ENCODE data around the gene NDST1. TPM values are rescaled to one million over a fixed set of nuclear protein-coding genes. Genes with fewer than 3 reads are reported as not detected.

The NDST1 gene
- total RNA-seq, 2 experiments from 2014 or later = 2.9 to 3.3 TPM

GRCh38 chr5:150527038-150527437, 19.1 kb downstream of the NDST1 start:
- Mint-ChIP-seq H3K27me3 (no peaks in the 10 kb centered on the region), H3K27ac (no peak overlapping the region), H3K9me3 (no peaks in the 10 kb centered on the region), H3K4me3 (no peak overlapping the region), H3K36me3 (ENCODE audit: low read depth) (no peaks in the 10 kb centered on the region), H3K4me1 (ENCODE audit: low read depth) (no peaks in the 10 kb centered on the region)
- ChIA-PET POLR2A (no interaction called here), CTCF (interaction anchor here (2.6 kb wide), 1 partner anchor 18 kb away, joined by 10 read pairs; no protein-coding TSS in a partner anchor)
- TF ChIP-seq, protein P1, sequence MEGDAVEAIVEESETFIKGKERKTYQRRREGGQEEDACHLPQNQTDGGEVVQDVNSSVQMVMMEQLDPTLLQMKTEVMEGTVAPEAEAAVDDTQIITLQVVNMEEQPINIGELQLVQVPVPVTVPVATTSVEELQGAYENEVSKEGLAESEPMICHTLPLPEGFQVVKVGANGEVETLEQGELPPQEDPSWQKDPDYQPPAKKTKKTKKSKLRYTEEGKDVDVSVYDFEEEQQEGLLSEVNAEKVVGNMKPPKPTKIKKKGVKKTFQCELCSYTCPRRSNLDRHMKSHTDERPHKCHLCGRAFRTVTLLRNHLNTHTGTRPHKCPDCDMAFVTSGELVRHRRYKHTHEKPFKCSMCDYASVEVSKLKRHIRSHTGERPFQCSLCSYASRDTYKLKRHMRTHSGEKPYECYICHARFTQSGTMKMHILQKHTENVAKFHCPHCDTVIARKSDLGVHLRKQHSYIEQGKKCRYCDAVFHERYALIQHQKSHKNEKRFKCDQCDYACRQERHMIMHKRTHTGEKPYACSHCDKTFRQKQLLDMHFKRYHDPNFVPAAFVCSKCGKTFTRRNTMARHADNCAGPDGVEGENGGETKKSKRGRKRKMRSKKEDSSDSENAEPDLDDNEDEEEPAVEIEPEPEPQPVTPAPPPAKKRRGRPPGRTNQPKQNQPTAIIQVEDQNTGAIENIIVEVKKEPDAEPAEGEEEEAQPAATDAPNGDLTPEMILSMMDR (IDR thresholded peaks at IDR 0.05) = no peak
- ATAC-seq = peak; percentile 13
- peak; percentile 8 for DNase-seq
- intact Hi-C loops (cut with micrococcal nuclease) = no loop called here

DNA sequence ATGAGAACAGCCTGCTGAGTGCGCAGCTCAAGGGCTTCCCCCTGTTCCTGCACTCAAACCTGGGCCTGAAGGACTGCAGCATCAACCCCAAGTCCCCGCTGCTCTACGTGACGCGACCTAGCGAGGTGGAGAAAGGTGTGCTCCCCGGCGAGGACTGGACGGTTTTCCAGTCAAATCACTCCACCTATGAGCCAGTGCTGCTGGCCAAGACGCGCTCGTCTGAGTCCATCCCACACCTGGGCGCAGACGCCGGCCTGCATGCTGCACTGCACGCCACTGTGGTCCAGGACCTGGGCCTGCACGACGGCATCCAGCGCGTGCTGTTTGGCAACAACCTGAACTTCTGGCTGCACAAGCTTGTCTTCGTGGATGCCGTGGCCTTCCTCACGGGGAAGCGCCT, 19.9 kb downstream of the NDST1 start:
- H3K4me3 Mint-ChIP-seq = no peak overlapping the region
- no peaks in the 10 kb centered on the region for H3K36me3 Mint-ChIP-seq (ENCODE audit: low read depth)
- TF ChIP-seq, protein P1 (IDR thresholded peaks at IDR 0.05) = no peak
- no peak overlapping the region for H3K27ac Mint-ChIP-seq
- H3K9me3 Mint-ChIP-seq = no peaks in the 10 kb centered on the region
- H3K4me1 Mint-ChIP-seq (ENCODE audit: low read depth) = no peaks in the 10 kb centered on the region
- DNase-seq (no peak), ATAC-seq (no peak)
- H3K27me3 Mint-ChIP-seq = no peaks in the 10 kb centered on the region
- POLR2A ChIA-PET = no interaction called here
- intact Hi-C loops (cut with micrococcal nuclease) = no loop called here
- CTCF ChIA-PET = interaction anchor here (1.1 kb wide), 1 partner anchor 48 kb away, joined by 3 read pairs; no protein-coding TSS in a partner anchor

DNA sequence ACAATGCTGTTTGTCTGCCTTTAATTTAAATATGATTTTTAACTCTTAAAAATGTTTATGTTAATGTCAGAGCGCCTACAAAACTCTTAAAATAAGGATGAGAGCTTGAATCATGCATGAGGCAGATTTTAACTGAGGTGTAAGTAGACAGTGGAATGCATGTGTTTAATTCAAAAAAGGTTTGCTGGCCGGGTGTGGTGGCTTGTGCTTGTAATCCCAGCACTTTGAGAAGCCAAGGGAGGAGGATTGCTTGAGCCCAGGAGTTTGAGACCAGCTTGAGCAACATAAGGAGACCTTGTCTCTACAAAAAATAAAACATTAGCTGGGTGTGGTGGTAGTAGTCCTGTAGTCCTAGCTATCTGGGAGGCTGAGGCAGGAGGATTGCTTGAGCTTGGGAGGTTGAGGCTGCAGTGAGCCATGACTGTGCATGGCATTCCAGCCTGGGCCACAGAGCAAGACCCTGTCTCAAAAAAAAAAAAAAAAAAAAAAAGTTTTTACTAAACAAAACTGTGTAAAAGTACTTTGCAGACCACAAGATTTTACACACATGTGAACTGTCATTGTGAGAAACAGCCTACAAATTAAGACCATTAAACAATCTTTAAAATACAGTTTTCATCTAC, 21.1 kb downstream of the NDST1 start:
- ATAC-seq (no peak), DNase-seq (no peak)
- H3K27me3 Mint-ChIP-seq = no peaks in the 10 kb centered on the region
- intact Hi-C loops (cut with micrococcal nuclease) = no loop called here
- POLR2A ChIA-PET = interaction anchor here (0.6 kb wide), 1 partner anchor 1082 kb away, joined by 3 read pairs; no protein-coding TSS in a partner anchor
- no peaks in the 10 kb centered on the region for H3K9me3 Mint-ChIP-seq
- TF ChIP-seq, protein P1 (IDR thresholded peaks at IDR 0.05) = no peak
- CTCF ChIA-PET = interaction anchor here (1.1 kb wide), 1 partner anchor 49 kb away, joined by 3 read pairs; no protein-coding TSS in a partner anchor
- H3K4me1 Mint-ChIP-seq (ENCODE audit: low read depth) = no peaks in the 10 kb centered on the region
- H3K4me3 Mint-ChIP-seq = no peak overlapping the region
- no peaks in the 10 kb centered on the region for H3K36me3 Mint-ChIP-seq (ENCODE audit: low read depth)
- H3K27ac Mint-ChIP-seq = no peak overlapping the region

GRCh38 chr5:150529555-150529954, 21.6 kb downstream of the NDST1 start:
- H3K27me3 Mint-ChIP-seq = no peaks in the 10 kb centered on the region
- intact Hi-C loops (cut with micrococcal nuclease) = no loop called here
- ChIA-PET POLR2A (no interaction called here), CTCF (no interaction called here)
- TF ChIP-seq, protein P1 (IDR thresholded peaks at IDR 0.05) = no peak
- no peak overlapping the region for H3K4me3 Mint-ChIP-seq
- H3K36me3 Mint-ChIP-seq (ENCODE audit: low read depth) = no peaks in the 10 kb centered on the region
- H3K9me3 Mint-ChIP-seq = no peaks in the 10 kb centered on the region
- no peaks in the 10 kb centered on the region for H3K4me1 Mint-ChIP-seq (ENCODE audit: low read depth)
- ATAC-seq (no peak), DNase-seq (no peak)
- no peak overlapping the region for H3K27ac Mint-ChIP-seq

- H3K36me3 Mint-ChIP-seq (ENCODE audit: low read depth) = no peaks in the 10 kb centered on the region
- intact Hi-C loops (cut with micrococcal nuclease) = no loop called here
- ChIA-PET CTCF (interaction anchor here (0.8 kb wide), 1 partner anchor 23 kb away, joined by 3 read pairs; no protein-coding TSS in a partner anchor), POLR2A (no interaction called here)
- no peaks in the 10 kb centered on the region for H3K27me3 Mint-ChIP-seq
- H3K27ac Mint-ChIP-seq = no peak overlapping the region
- H3K4me1 Mint-ChIP-seq (ENCODE audit: low read depth) = no peaks in the 10 kb centered on the region
- TF ChIP-seq, protein P1 (IDR thresholded peaks at IDR 0.05) = no peak
- ATAC-seq (no peak), DNase-seq (no peak)
- no peak overlapping the region for H3K4me3 Mint-ChIP-seq
- H3K9me3 Mint-ChIP-seq = no peaks in the 10 kb centered on the region
Observed at GRCh38 chr5:150530423-150530822, 22.5 kb downstream of the NDST1 start.

Data from activated CD8-positive, alpha-beta T cell treated with anti-CD3 and anti-CD28 coated beads for 36 hours (primary cell).